ENCODE data around the gene COX20.

Gene COX20

DNA sequence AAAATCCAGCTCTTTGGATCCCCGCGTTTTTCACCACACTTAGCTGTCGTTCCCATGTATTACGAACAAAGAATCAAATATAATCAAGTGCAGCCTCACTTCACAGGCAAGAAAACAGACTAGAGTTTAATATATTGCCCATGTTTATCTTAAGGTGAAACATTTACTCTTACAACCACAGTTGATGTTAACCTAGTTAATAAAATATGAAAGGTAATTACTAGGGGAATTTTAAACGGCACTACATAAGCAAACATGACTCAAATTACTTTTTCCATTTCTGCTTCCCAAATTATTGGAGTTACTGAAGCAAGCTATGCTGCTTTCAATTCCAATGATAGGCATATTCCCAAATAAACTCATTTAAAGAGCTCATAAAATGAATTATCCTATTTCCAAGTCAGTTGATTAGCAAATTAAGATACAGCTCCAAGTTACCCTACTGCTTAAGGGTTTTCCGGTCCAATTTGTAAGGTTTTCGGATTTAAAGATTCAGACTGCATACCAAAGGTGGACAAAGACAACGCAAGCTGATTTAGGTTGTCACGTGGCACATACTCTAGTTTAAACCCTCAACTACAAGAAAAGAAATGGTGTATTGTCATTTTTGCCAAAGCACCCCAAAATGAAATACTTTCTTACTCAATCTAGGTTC, 5.9 kb downstream of the COX20 start:
- TF ChIP-seq, protein P1, sequence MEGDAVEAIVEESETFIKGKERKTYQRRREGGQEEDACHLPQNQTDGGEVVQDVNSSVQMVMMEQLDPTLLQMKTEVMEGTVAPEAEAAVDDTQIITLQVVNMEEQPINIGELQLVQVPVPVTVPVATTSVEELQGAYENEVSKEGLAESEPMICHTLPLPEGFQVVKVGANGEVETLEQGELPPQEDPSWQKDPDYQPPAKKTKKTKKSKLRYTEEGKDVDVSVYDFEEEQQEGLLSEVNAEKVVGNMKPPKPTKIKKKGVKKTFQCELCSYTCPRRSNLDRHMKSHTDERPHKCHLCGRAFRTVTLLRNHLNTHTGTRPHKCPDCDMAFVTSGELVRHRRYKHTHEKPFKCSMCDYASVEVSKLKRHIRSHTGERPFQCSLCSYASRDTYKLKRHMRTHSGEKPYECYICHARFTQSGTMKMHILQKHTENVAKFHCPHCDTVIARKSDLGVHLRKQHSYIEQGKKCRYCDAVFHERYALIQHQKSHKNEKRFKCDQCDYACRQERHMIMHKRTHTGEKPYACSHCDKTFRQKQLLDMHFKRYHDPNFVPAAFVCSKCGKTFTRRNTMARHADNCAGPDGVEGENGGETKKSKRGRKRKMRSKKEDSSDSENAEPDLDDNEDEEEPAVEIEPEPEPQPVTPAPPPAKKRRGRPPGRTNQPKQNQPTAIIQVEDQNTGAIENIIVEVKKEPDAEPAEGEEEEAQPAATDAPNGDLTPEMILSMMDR (IDR thresholded peaks at IDR 0.05; ENCODE audit: low read depth, low read length), result no peak
- no peak for DNase-seq (ENCODE audit: low read depth in 2 of 2)
- H3K4me3 ChIP-seq (replicated peaks in 1 of 2; ENCODE audit: low read depth in 2 of 2, low read length in 2 of 2), result no peak overlapping the region

DNA sequence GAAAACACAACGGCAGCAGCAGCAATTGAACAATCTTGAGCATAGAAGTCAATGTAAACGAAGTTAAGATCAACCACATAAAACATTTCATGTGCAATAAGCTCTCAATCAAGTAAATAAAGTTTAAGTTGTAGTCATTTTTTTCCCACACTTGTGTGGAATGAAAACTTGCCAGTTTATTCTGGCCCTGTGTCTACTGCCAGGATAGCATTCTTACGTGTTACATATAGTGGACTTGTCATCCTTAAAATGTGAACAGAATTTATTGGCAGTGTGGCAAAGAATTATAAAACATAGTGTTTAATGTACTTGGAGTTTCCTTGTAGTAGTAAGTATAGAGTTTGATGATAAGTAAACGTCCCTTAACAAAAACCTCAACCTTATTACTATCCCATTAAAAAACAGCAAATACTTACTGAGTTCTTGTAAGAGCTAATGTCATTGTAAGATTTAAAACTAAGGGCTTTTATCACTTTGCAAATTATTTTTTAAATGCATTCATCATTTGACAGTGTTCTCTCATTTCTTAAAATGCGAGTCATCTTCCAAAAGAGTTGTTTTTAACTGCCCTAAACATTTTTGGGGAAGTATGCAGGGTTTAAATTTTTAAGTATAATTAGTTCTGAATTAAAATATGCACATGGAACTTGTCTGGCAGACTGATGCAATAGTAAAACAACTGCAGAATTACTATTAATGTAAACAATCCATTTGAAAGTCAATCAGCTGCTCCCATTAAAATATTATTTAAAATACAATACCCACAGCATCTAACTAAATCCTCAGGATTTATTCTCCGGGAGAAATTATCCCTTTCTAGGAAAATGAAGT, 7.9 kb downstream of the COX20 start:
- TF ChIP-seq, protein P1 (IDR thresholded peaks at IDR 0.05; ENCODE audit: low read depth, low read length), result no peak
- DNase-seq (ENCODE audit: low read depth in 2 of 2), result no peak
- no peak overlapping the region for H3K4me3 ChIP-seq (replicated peaks in 1 of 2; ENCODE audit: low read depth in 2 of 2, low read length in 2 of 2)

DNA sequence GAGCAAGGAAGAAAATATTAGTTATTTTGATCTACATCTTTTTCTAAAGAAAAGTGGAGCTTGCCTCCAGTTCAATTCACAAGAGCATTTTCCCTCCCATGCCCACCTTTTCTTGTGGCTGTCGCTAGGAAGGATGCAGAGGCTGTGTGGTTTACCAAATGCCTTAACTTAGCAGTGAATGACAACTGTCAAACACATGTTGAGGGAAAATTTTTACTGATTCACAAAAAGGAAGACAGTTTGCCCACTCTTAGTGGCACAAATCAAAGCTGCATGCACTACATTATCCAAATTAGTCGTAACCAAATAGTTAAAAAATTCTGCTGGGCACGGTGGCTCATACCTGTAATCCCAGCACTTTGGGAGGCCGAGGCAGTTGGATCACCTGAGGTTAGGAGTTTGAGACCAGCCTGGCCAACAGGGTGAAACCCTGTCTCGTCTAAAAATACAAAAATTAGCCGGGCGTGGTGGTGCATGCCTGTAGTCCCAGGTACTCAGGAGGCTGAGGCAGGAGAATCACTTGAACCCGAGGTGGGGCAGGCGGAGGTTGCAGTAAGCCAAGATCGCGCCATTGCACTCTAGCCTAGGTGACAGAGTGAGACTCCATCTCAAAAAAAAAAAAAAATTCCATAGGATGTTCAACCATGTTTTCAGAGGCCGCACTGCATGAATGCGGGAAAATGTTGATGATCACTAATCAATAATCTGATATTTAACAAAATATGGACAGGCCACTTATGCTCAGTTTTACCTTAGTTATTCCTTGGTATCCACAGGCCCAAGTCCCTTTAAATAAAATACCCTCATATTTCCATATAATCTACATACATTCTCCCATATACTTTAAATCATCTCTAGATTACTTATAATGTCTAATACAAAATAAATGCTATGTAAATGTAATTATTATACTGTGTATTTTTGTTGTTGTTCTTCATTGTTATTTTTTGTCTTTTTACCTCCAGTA, 9.0 kb downstream of the COX20 start:
- TF ChIP-seq, protein P1 (IDR thresholded peaks at IDR 0.05; ENCODE audit: low read depth, low read length), result no peak
- H3K4me3 ChIP-seq (replicated peaks in 1 of 2; ENCODE audit: low read depth in 2 of 2, low read length in 2 of 2), result no peak overlapping the region
- DNase-seq (ENCODE audit: low read depth in 2 of 2), result no peak

DNA sequence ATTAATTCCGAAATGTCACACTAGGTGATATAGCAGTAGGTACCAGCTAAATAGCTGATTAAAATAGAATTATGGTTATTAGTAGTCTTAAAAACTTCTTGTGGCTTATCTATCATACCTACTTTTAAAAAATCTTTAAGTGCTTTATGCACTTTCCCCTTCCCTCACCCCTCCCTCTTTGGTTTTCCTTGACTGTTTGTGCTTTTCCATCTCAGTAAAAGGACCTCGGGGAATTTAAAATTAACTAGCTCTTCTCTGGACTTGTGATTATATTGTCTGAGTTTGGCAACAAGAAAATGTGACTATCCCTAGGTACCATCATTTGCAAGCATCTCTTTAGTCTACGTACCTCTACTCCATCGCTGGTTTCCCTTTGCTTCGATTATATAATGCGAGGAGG, 11.2 kb downstream of the COX20 start:
- H3K4me3 ChIP-seq (replicated peaks in 1 of 2; ENCODE audit: low read depth in 2 of 2, low read length in 2 of 2), result no peak overlapping the region
- DNase-seq (ENCODE audit: low read depth in 2 of 2), result no peak
- TF ChIP-seq, protein P1 (IDR thresholded peaks at IDR 0.05; ENCODE audit: low read depth, low read length), result no peak

DNA sequence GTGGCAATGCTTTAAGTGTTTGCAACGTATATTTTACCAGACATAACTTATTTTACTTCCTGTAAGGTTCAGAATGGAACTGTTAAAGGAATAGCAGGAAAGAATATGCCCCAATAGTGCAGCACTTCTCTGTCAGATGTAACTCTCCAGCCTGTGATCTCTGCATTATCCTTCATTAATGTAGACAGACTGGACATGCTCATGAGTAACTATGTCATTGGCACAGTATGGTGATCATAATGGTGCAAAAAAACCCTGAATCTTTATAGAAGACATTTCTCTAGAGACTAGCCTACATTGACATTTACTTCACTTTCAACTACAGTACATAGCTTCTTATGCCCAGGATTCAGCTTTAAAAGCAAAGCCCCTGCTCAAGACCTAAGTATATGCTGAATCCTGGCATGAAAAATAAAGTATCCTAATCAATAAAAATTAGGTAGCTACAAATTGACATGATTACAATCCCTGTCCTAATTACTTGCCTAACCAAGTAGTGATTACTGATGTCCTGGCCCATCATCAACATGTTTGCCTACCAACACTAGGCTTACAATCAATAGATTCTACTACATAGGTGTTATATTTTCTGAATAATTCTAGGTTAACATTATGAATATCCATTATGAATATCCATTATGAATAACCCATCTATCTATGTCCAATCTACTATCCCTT, 13.9 kb downstream of the COX20 start:
- TF ChIP-seq, protein P1 (IDR thresholded peaks at IDR 0.05; ENCODE audit: low read depth, low read length), result no peak
- DNase-seq (ENCODE audit: low read depth in 2 of 2), result no peak
- no peak overlapping the region for H3K4me3 ChIP-seq (replicated peaks in 1 of 2; ENCODE audit: low read depth in 2 of 2, low read length in 2 of 2)

All from cardiac fibroblast (primary cell).